GM12891 (cell line): Measurements from ENCODE around the gene INPP4A.

Source experiments
- PAX5 ChIP-seq: IDR thresholded peaks from 2 replicates; pipeline ENCODE4 v1.6.1; 2011; ENCODE audit warnings: low read length, moderate library complexity, mild to moderate bottlenecking; ENCODE audit not compliant: insufficient read depth, severe bottlenecking
- POLR2A ChIP-seq: IDR thresholded peaks from 2 replicates; pipeline ENCODE4 v1.6.1; 2011; ENCODE audit warnings: low read depth, low read length, control low read depth
- POLR2AphosphoS5 ChIP-seq: IDR thresholded peaks from 2 replicates; pipeline ENCODE4 v1.6.1; 2011; ENCODE audit warnings: low read depth, low read length, control low read depth
- POU2F2 ChIP-seq: IDR thresholded peaks from 2 replicates; pipeline ENCODE4 v1.6.1; 2011; ENCODE audit warnings: low read depth, mild to moderate bottlenecking, control low read depth, low read length, moderate library complexity
- SPI1 ChIP-seq: IDR thresholded peaks from 2 replicates; pipeline ENCODE4 v1.6.1; 2011; ENCODE audit warnings: low read depth, low read length, control low read depth
- TAF1 ChIP-seq: IDR thresholded peaks from 2 replicates; pipeline ENCODE4 v1.6.1; 2011; ENCODE audit warnings: low read depth, low read length, control low read depth

- TF ChIP-seq POLR2A (no peak), TAF1 (no peak), POLR2AphosphoS5 (no peak), SPI1 (no peak), PAX5 (no peak), POU2F2 (no peak)
Measured at GRCh38 chr2:98520806-98521205, 76.1 kb downstream of the INPP4A start.
